HepG2 (cell line): ENCODE results near the gene ZNF331. TPM values are rescaled to one million over a fixed set of nuclear protein-coding genes. Genes with fewer than 3 reads are reported as not detected.

Source experiments
- ATAC-seq: fragments of 200-7000 bp; cut with Tn5 transposase; 3 replicates; pipeline ENCODE4 v1.9.1; 2020; ENCODE audit warnings: mild to moderate bottlenecking, moderate library complexity
- BruUV-seq: library from RNA; stranded (reverse); fragments of 400-500 nt; replicated peaks from 2 replicates; lab custom pipeline; 2021; lab: Mats Ljungman, UMichigan
- CTCF ChIA-PET: fragments of 300-600 bp; formaldehyde crosslinking; extraction: SDS; loops from one replicate; lab custom pipeline; 2021; ENCODE audit warnings: low total read pairs, inconsistent platforms, low intra/inter-chr PET ratio; lab: Yijun Ruan, JAX
- POLR2A ChIA-PET: fragments of 350-600 bp; sonication (Branson Sonifier 250); formaldehyde crosslinking; loops from one replicate; lab custom pipeline; 2020; ENCODE audit warnings: antibody characterized with exemption, inconsistent platforms; lab: Yijun Ruan, JAX
- DNase-seq: peaks from one replicate; pipeline ENCODE4 v3.0.0-alpha.2; 2015; ENCODE audit warnings: low spot score
- FAIRE-seq: peaks from 3 replicates; lab custom pipeline; 2011; peaks lifted over from hg19 to GRCh38; lab: Jason Lieb, UNC
- H2AFZ ChIP-seq: one replicate; pipeline ENCODE4 v1.6.1; 2011; ENCODE audit warnings: low read length, inconsistent platforms
- H3K27ac ChIP-seq: fragments of 300-600 bp; 3 replicates; pipeline ENCODE4 v1.8.0; 2011; ENCODE audit warnings: mixed run types, mild to moderate bottlenecking, mixed read lengths, low read length, inconsistent platforms; ENCODE audit not compliant: insufficient read depth; ENCODE audit errors: extremely low read length
- H3K27me3 ChIP-seq, 2 experiments: fragments of 200-600 bp in 1 of 2; 2 replicates in 1 of 2; 3 replicates in 1 of 2; pipeline versions ENCODE4 v1.6.0 to v1.8.0; 2011; ENCODE audit warnings: low read length in 2 of 2, mild to moderate bottlenecking in 2 of 2, moderate library complexity in 2 of 2, inconsistent platforms in 1 of 2; ENCODE audit not compliant: insufficient read depth in 2 of 2, control insufficient read depth in 1 of 2
- H3K36me3 ChIP-seq, 2 experiments: fragments of 200-600 bp in 1 of 2; replicated peaks in 1 of 2; 2 replicates in 1 of 2; 3 replicates in 1 of 2; pipeline versions ENCODE4 v1.5.1 to v1.8.0; 2011; ENCODE audit warnings: low read length in 2 of 2, inconsistent platforms in 1 of 2; ENCODE audit not compliant: insufficient read depth in 2 of 2, control insufficient read depth in 1 of 2
- H3K4me1 ChIP-seq: 2 replicates; pipeline ENCODE4 v1.5.1; 2012; ENCODE audit warnings: low read length, inconsistent platforms; ENCODE audit not compliant: insufficient read depth
- H3K4me2 ChIP-seq: 2 replicates; pipeline ENCODE4 v1.6.0; 2011; ENCODE audit warnings: low read depth, low read length, inconsistent platforms
- H3K4me3 ChIP-seq, 3 experiments: fragments of 200-600 bp in 1 of 3; sonication (generic), shearing (Covaris generic) in 1 of 3; replicated peaks in 1 of 3; 2 replicates each; pipeline ENCODE4 v1.5.1; 2011 to 2016; ENCODE audit warnings: low read length in 3 of 3, inconsistent platforms in 2 of 3, low read depth in 2 of 3, mild to moderate bottlenecking in 2 of 3, control low read depth in 1 of 3, mixed read lengths in 1 of 3; ENCODE audit not compliant: insufficient read depth in 1 of 3
- H3K79me2 ChIP-seq: one replicate; pipeline ENCODE4 v1.6.1; 2011; ENCODE audit warnings: low read length, inconsistent platforms; ENCODE audit not compliant: insufficient read depth
- H3K9ac ChIP-seq: 2 replicates; pipeline ENCODE4 v1.6.0; 2011; ENCODE audit warnings: mild to moderate bottlenecking, low read depth, low read length, inconsistent platforms; ENCODE audit not compliant: insufficient read depth
- H3K9me3 ChIP-seq: 2 replicates; pipeline ENCODE4 v1.5.1; 2012; ENCODE audit warnings: mild to moderate bottlenecking, low read length
- H4K20me1 ChIP-seq: 2 replicates; pipeline ENCODE4 v1.6.0; 2011; ENCODE audit warnings: inconsistent platforms, mild to moderate bottlenecking, low read length, moderate library complexity; ENCODE audit not compliant: insufficient read depth
- CENPBD1 ChIP-seq: sonication (generic); formaldehyde crosslinking; IDR thresholded peaks from 2 replicates; pipeline ENCODE4 v1.8.0; 2022; ENCODE audit warnings: missing genetic modification reagents, low read depth, mild to moderate bottlenecking, borderline replicate concordance
- ERF ChIP-seq: IDR thresholded peaks from 2 replicates; pipeline ENCODE4 v1.6.1; 2018; ENCODE audit warnings: missing biosample characterization, missing genetic modification reagents
- GATAD2A ChIP-seq: IDR thresholded peaks from 2 replicates; pipeline ENCODE4 v1.6.1; 2016
- HMGXB4 ChIP-seq, 2 experiments: sonication (generic) in 1 of 2; formaldehyde crosslinking in 1 of 2; IDR thresholded peaks; 2 replicates each; pipeline versions ENCODE4 v1.4.0 to v1.6.1; 2018 to 2020; ENCODE audit warnings: missing genetic modification reagents in 2 of 2, borderline replicate concordance in 1 of 2, low read depth in 1 of 2, mild to moderate bottlenecking in 1 of 2, missing biosample characterization in 1 of 2
- HOXA7 ChIP-seq: sonication (generic); formaldehyde crosslinking; IDR thresholded peaks from 2 replicates; pipeline ENCODE4 v1.8.1; 2022; ENCODE audit warnings: mild to moderate bottlenecking, missing genetic modification reagents, moderate library complexity
- MIER3 ChIP-seq: IDR thresholded peaks from 2 replicates; pipeline ENCODE4 v1.6.1; 2016; ENCODE audit warnings: missing compliant biosample characterization, borderline replicate concordance
- MIXL1 ChIP-seq: IDR thresholded peaks from 2 replicates; pipeline ENCODE4 v1.6.1; 2016
- MLXIP ChIP-seq: sonication (generic); formaldehyde crosslinking; IDR thresholded peaks from 2 replicates; pipeline ENCODE4 v1.9.0; 2021; ENCODE audit warnings: missing genetic modification reagents, borderline replicate concordance
- MZF1 ChIP-seq: sonication (generic); formaldehyde crosslinking; IDR thresholded peaks from 2 replicates; pipeline ENCODE4 v1.8.1; 2023; ENCODE audit warnings: mild to moderate bottlenecking, missing genetic modification reagents, borderline replicate concordance
- NFIB ChIP-seq: sonication (generic); formaldehyde crosslinking; IDR thresholded peaks from 2 replicates; pipeline ENCODE4 v1.9.0; 2021; ENCODE audit warnings: missing genetic modification reagents, mild to moderate bottlenecking, borderline replicate concordance
- PHF8 ChIP-seq: sonication (generic); formaldehyde crosslinking; IDR thresholded peaks from 2 replicates; pipeline ENCODE4 v1.5.0; 2020; ENCODE audit warnings: missing genetic modification reagents
- STAG1 ChIP-seq: sonication (generic); formaldehyde crosslinking; IDR thresholded peaks from 2 replicates; pipeline ENCODE4 v1.4.0; 2020; ENCODE audit warnings: missing genetic modification reagents
- TBX2 ChIP-seq: sonication (generic); formaldehyde crosslinking; IDR thresholded peaks from 2 replicates; pipeline ENCODE4 v1.5.0; 2020; ENCODE audit warnings: missing genetic modification reagents, mild to moderate bottlenecking, borderline replicate concordance
- ZNF33A ChIP-seq: sonication (generic); formaldehyde crosslinking; IDR thresholded peaks from 2 replicates; pipeline ENCODE4 v1.5.1; 2020; ENCODE audit warnings: missing genetic modification reagents, mild to moderate bottlenecking, moderate library complexity, borderline replicate concordance
- ZNF343 ChIP-seq: sonication (generic); formaldehyde crosslinking; IDR thresholded peaks from 2 replicates; pipeline ENCODE4 v1.4.0; 2020; ENCODE audit warnings: mild to moderate bottlenecking, missing genetic modification reagents
- ZNF615 ChIP-seq: sonication (generic); formaldehyde crosslinking; IDR thresholded peaks from 2 replicates; pipeline ENCODE4 v1.5.0; 2020; ENCODE audit warnings: mild to moderate bottlenecking, missing genetic modification reagents, borderline replicate concordance
- ZNF75D ChIP-seq: sonication (generic); formaldehyde crosslinking; IDR thresholded peaks from 2 replicates; pipeline ENCODE4 v1.8.1; 2023; ENCODE audit warnings: missing genetic modification reagents, mild to moderate bottlenecking, borderline replicate concordance
- ZNF883 ChIP-seq: sonication (generic); formaldehyde crosslinking; IDR thresholded peaks from 2 replicates; pipeline ENCODE4 v1.5.1; 2020; ENCODE audit warnings: mild to moderate bottlenecking, missing genetic modification reagents; ENCODE audit errors: not compliant biosample characterization
- WGBS: methylation state at CpG from one replicate; pipeline ENCODE4 v1.1.6; 2017; ENCODE audit warnings: low lambda C conversion rate; 5-methylcytosine and 5-hydroxymethylcytosine counted together
- in situ Hi-C: cut with HindIII; loops from 2 replicates; pipeline ENCODE4 v1.10.0; 2017; ENCODE audit warnings: low pct_unique_long_range_greater_than_20kb; ENCODE audit not compliant: extremely low pct_ligation_motif_present
- intact Hi-C: fragments of 100-400 bp; cut with micrococcal nuclease; formaldehyde crosslinking; loops from one replicate; pipeline ENCODE4 v1.10.0; 2022; ENCODE audit not compliant: unreplicated experiment
- polyA plus RNA-seq, 8 experiments: library from polyadenylated mRNA; depleted of rRNA in 3 of 8; stranded (reverse) in 7 of 8; unstranded in 1 of 8; fragments of >200 nt; fragmentation: Illumina TruSeq in 4 of 8; extraction: Trizol in 4 of 8; gene quantifications; 2 replicates each; pipeline versions ENCODE4 v1.2.1 to v1.2.3, GENCODE V29; 2011 to 2016; ENCODE audit warnings: low read depth in 4 of 8, missing spikeins in 1 of 8, mixed read lengths in 1 of 8; ENCODE audit not compliant: insufficient read depth in 1 of 8
- total RNA-seq, 5 experiments: library from RNA; depleted of rRNA; stranded (reverse); fragments of >200 nt; fragmentation: Illumina TruSeq; extraction: Trizol; gene quantifications; 2 replicates each; pipeline ENCODE4 v1.2.3, GENCODE V29; 2016; ENCODE audit warnings: low read depth in 1 of 5

Gene ZNF331
- total and polyA plus RNA-seq, 2 of the 13 experiments (the other 11 are each of a cell fraction or from before 2014, with no cell fraction given): 8.2 to 13.3 TPM

GRCh38 chr19:53624771-53625545 lies 87.0 kb downstream of the ZNF331 start:
- H3K27ac ChIP-seq: no peak overlapping the region
- H3K79me2 ChIP-seq: no peaks in the 10 kb centered on the region
- in situ Hi-C loops (no loop called here), intact Hi-C loops (no loop called here)
- CTCF ChIA-PET: no interaction called here
- no peak overlapping the region for H3K4me2 ChIP-seq
- FAIRE-seq (no peak), DNase-seq (no peak), ATAC-seq (no peak)
- POLR2A ChIA-PET: no interaction called here
- H3K36me3 ChIP-seq: no peaks in the 10 kb centered on the region
- H3K9ac ChIP-seq: no peak overlapping the region
- WGBS: 93% methylated on average over 16 of the region's 16 CpGs
- BruUV-seq: no TSS peak
- H3K27me3 ChIP-seq: no peaks in the 10 kb centered on the region
- H3K4me1 ChIP-seq: peaks cover 58% of the 10 kb centered on the region
- H2AFZ ChIP-seq: no peak overlapping the region
- no peaks in the 10 kb centered on the region for H3K9me3 ChIP-seq
- H4K20me1 ChIP-seq: no peaks in the 10 kb centered on the region
- no peak overlapping the region for H3K4me3 ChIP-seq
- no peak for TF ChIP-seq TBX2 (CRISPR knock-in tag)
- TF ChIP-seq PHF8 (CRISPR knock-in tag): no peak
- no peak for TF ChIP-seq ZNF75D (CRISPR knock-in tag)
- TF ChIP-seq MZF1 (CRISPR knock-in tag): no peak
- no peak for TF ChIP-seq HMGXB4 (CRISPR knock-in tag; IDR thresholded peaks at IDR 0.05; ENCODE audit: borderline replicate concordance in 1 of 2, low read depth in 1 of 2)
- TF ChIP-seq ZNF33A (CRISPR knock-in tag): no peak
- TF ChIP-seq GATAD2A (CRISPR knock-in tag): no peak
- TF ChIP-seq ERF: no peak
- TF ChIP-seq ZNF343 (CRISPR knock-in tag): no peak
- no peak for TF ChIP-seq MIER3 (CRISPR knock-in tag)
- no peak for TF ChIP-seq STAG1 (CRISPR knock-in tag)
- TF ChIP-seq MIXL1 (CRISPR knock-in tag): no peak
- no peak for TF ChIP-seq CENPBD1 (CRISPR knock-in tag)
- TF ChIP-seq ZNF883 (CRISPR knock-in tag): no peak
- no peak for TF ChIP-seq MLXIP
- TF ChIP-seq NFIB (CRISPR knock-in tag): no peak
- no peak for TF ChIP-seq ZNF615 (CRISPR knock-in tag)
- no peak for TF ChIP-seq HOXA7
